NCI-H748 treated with DMSO at 0.1 percent for 48 hours (cell line): ENCODE results near the gene MEAK7.
A peak's percentile ranks its signal among the peaks of the same experiment; 100 is the strongest.

Source experiments
- DNase-seq: peaks from one replicate; lab custom pipeline; 2025; lab: John Stamatoyannopoulos, UW

The MEAK7 gene

DNA sequence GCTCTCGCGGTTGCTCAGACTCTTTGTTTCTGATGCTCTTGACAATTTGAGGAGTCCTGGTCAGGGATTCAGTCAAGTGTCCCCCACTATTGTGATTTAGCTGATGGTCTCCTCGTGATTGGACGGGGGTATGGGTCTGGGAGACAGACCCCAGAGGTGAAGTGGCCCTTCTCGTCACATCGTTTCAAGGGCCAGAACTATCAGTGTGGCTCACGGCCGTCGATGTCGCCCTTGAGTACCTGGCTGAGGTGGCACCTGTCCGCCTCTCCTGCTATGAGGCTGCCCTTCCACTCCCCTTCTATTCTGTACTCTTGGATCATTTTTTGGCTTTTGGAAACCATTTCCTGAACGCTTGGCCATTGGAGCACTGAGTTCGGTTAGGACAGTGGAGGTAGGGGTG is 7.4 kb upstream of the MEAK7 start:
- no peak for DNase-seq

DNA sequence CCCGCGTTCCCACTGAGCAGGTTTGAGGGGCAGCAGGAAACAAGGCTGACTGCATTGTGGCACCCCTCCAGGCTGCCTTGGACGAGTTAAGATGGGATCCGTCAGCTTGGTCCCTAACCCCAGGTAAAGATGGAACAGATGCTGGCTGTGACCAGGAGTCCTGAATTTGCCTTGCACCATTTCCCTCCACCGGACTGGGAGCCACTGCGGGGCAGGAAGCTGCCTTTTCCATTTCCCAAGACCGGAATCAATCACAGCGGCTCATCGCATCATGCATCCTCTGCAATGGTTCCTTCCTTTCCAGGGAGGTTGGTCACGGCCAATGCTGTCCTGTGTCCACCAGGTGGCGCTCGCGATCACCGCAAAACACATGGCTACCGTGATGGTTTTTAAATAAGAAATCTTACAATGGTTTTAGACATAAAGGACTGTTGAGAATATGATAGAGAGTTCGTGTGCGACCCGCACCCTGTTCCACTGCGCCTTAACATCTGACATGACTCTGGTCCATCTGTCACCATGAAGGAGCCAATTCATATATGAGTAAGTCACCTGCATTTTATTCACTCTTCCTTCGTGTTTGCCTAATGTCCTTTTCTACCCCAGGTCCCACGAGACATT is 6.8 kb upstream of the MEAK7 start:
- DNase-seq: peak; percentile 66

DNA sequence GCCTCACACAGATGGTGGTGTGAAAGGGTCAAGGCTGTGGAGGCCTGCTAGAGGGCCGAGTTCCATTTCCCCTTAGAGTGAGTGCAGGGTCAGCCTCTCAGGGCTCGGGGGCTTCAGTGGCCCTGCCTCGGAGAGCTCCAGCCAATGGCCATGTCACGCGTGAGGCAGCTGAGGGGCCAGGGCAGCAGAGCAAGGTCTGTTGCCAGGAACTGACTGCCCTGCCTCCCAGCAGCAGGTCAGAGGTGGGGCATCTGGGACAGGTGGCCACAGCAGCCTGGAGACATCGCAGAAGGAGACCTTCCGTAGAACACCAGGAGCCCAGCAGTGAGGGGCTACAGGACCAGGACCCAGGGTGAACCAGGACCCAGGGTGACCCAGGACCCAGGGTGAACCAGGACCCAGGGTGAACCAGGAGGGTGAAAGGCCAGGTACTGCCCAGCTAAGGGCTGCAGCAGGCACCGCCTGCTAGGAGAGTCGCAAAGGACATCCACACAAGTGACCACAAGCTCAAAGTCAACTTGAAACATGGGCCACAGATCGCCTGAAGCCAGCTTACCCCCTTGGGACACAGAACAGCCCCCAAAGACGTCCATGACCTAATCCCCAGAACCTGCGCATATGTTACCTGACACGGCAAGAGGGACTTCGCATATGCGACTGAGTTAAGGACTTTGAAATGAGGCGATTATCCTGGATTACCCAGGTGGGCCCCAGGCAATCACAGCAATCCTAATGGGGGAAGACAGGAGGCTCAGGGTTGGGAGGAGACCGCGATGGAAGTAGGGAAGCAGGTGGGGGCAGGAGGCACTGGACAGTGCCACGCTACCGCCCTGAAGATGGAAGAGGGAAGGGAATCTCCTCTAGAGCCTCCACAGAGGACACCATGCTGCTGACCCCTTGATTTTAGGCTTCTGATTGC is 4.8 kb upstream of the MEAK7 start:
- no peak for DNase-seq

DNA sequence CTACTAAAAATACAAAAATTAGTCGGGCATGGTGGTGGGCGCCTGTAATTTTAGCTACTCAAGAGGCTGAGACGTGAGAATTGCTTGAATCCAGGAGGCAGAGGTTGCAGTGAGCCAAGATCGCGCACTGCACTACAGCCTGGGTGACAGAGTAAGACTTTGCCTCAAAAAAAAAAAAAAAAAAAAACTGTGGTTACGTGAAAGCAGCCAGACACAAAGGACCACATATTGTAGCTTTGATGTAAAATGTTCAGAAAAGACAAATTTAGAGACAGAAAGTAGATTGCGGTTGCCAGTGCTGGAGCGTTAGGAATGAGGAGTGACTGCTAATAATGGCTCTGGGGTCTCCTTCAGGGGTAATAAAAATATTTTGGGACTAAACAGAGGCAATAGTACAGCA is 4.0 kb upstream of the MEAK7 start:
- DNase-seq: no peak

DNA sequence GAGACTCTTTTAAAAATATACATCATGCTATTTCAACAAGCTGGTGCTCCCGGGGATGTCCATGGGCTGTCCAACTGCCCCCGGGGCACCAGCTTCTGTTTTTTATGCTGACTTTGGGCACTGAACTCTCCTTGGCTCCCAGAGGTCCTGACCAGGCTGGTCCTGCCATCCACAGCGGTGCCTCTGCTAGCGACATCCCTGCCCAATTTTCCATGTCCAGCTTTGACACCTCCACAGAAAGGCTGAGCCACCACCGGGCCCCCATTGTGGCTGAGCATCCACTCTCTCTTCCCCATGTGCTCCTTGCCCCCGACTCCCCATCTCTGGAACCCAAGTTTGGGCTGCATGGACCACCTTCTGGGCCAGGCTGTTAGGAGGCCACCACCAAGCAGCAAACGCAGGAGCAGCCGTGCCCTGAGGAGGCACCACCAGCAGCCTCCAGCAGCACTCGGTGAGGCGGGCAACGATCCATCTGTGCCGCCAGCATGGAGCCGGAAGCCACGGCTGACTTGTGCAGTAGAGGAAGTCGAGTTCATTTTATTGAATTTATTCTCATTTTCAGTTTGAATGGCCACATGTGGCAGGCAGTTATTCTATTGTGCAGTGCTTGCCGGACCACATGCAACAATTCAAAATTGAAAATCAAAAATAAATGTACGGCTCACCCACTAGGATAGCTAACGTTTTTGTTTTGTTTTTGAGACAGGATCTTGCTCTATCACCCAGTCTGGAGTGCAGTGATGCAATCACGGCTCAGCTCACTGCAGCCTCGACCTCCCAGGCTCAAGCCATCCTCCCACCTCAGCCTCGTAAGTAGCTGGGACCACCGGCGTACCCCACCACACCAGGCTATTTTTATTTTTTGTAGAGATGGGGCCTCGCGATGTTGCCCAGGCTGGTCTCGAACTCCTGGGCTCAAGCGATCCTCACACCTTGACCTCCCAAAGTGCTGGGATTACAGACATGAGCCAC is 2.8 kb upstream of the MEAK7 start:
- DNase-seq: no peak

DNA sequence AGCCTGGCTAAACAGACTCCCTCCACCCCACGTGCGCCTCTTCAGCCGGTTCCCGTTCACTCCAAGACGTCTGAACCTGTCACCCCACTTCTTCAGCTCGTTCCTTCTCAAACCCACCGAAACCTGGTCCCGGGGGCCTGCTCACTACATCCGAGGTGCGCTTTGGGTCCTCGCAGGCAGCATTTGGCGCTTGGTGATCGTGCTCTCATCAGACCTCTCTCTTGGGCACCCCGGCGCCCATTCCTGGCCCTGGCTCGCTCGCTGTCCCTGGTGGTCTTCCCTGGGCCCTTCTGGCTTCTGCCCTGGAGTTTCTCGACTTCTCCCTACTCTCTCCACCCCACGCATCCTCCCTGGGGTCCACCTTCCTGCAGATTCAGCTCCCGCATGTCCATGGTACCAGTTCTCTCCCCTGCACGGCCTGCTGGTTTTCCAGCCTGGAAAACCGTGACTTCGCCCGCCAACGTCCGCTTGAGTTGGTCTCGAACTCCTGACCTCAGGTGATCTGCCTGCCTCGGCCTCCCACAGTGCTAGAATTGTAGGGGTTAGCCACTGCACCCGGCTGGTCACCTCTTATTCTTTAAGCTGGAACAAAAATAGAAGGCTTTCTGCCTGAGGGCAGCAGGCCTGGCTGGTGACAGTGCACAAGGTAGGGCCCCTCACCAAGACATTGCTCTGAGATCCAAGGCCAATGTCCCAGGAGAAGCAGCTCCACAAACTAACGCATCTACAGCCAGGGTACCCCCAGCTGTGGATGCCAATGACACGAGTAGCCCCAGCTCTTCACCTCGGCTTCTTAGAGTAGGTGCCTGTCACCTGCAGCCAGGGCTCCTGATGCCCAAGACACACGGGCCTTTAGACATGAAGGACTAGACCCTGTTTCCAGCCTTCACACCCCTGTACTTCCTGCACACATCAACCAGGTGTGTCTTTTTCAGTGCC is 1.1 kb upstream of the MEAK7 start:
- DNase-seq: no peak

DNA sequence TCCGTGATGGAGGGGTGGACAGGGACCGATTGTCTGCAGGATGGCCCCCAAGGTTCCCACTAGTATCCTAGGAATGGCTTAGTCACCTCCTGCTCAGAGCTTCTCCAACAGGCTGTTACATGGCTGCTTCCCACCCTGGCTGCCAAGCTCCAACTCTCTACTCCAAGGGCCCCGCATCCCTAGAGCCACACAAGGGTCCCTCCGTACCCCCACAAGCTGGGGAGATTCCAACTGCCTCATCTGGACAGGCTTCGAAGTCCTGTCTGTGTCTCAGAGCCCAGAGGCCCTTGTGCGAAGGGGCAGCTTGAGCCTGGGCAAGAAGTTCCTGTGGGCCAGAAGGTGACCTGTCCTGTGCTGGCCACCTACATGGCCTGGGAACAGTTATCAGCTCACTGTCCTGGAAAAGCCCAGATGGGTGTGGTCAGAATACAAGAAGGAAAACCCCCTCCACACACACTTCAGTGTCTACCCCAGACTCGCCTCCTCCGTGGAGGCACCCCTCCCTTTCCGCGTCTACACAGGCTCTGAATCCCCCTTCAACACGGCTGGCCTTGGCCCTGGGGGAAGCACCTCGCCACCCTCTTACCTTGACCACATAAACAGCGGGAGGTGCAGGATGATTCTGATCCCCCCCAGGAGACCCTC is 586 bp downstream of the MEAK7 start:
- no peak for DNase-seq

DNA sequence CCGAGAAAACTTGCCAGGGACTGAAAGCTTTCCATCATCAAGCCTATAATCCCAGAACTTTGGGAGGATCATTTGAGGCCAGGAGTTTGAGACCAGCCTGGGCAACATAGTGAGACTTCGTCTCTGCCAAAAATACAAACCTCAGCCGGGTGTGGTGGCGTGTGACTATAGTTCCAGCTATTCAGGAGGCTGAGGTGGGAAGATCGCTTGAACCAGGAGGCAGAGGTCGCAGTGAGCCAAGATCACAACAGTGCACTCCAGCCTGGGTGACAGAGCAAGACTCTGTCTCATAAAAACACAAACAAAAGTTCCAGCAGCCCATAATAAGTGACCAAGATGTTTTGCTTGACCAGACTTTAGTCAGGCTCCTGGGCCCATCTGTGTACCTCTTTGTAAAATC is 1.9 kb downstream of the MEAK7 start:
- DNase-seq: no peak

DNA sequence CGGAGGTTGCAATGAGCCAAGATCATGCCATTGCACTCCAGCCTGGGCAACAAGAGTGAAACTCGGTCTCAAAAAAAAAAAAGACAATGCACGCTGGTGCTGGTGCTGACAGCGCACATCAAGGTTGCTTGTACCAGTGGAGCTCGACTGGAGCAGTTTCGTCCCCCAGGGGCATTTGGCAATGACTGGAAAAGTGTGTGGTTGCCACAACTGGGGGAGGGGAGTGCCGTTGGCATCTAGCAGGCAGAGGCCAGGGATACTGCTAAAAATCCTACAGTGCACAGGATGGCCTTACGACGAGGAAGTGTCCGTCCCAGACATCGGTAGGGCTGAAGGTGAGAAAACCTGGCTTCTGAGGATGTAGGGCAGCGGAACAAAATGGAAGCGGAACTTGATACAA is 2.4 kb downstream of the MEAK7 start:
- DNase-seq: no peak

DNA sequence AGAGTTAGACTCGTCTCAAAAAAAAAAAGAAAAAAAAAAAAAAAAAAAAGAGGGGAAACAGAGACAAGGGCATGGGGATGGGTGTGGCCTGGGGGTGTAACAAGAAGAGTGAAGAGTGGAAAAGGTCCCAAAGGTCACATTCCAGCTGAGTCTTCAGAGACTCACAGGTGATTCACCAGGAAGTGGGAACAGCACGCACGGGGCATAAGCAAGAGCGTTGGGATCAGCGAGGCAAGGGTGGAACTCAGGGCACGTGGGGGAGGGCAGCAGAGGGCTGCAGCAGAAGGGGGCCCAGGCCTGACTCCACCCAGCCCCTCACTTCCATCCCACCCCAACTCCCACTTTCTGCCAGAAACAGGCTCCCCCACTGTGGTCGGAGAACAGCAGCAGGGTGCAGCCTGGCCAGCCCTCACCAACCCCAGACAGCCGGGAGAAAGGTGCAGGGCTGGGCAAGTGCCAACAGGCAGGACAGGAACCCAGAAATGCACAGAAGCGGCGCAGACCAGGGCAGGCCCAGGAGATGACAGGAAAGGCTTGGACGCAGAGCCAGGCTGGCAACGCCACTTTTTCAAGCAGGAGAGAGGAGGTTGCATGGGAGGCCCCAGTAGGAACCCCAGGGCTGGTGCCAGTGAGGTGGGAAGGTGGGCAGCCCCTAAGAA is 3.3 kb downstream of the MEAK7 start:
- DNase-seq: no peak

DNA sequence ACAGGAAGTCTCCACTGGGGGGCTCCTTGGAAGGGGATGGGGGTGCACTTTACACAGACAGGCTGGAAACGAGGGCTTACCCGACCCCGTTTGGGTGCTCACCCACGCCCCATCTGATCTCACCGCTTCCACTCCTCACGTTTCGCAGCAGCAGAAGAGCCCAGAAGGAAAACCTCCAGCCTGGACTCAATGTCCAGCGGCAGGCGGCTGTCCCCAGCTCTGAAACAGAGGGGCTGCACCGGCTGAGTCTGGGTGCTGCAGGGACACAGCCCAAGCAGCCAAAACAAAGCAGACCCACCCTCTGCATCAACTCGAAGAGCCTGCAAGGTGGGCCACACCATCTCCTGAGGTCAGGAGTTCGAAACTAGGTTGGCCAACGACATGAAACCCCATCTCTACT is 3.9 kb downstream of the MEAK7 start:
- no peak for DNase-seq

DNA sequence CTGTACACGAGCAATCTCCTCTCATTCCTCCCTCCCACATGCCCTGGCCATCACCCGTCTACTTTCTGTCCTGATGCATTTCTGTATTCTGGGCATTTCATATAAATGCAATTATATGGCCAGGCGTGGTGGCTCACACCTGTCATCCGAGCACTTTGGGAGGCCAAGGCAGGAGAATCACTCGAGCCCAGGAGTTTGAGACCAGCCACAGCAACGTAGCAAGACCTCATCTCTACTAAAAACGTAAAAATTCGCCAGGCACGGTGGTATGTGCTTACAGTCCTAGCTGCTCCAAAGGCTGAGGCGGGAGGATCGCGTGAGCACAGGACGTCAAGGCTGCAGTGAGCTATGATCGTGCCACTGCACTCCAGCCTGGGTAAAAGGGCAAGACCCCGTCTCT is 4.8 kb downstream of the MEAK7 start:
- DNase-seq: no peak

DNA sequence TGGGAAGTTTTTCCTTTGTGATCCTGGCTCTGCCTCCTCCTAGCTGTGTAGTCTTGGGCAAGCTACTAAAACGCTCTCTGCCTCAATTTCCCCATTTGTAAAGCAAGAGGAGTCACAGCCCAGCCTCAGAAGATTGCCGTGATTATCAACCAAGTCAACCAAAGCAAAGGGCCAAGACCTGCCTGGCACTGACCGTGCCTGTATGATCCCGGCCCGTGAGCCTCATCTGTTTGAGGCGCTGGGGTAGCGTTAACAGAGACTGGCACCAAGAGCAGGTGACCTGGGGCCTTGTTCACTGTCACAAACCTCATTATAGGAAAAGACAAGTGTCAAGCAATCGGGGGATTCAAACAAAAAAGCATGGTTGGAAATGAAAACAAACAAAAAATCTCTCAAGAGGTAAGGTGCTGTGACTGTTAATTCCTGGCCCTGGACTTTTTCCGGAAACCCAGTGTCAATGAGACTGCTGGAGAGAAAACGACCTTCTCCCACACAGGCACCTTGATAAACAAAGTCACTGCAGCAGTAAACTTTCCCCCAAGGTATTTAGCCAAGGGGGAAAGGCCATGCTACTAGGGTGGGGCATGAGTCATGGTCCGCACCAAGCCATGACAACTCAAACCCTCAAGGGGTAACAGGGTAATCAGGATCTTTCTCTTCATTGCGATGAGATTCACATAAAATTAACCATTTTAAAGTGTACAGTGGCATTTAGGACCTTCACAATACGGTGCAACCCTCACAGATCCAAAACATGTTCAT is 5.4 kb downstream of the MEAK7 start:
- no peak for DNase-seq

DNA sequence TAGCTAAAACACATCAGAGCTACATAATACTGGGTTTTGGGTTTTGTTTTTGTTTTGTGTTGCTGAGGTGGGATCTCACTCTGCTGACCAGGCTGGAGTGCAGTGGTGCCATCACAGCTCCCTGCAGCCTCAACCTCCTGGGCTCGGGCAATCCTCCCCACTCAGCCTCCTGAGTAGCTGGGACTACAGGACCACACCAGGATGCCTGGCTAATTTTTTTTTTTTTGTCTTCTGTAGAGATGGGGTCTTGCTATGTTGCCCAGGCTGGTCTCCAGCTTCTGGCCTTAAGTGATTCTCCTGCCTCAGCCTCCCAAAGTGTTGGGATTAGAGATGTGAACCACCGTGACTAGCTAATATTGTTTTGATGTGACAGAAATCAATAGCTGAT is 6.2 kb downstream of the MEAK7 start:
- DNase-seq: no peak

DNA sequence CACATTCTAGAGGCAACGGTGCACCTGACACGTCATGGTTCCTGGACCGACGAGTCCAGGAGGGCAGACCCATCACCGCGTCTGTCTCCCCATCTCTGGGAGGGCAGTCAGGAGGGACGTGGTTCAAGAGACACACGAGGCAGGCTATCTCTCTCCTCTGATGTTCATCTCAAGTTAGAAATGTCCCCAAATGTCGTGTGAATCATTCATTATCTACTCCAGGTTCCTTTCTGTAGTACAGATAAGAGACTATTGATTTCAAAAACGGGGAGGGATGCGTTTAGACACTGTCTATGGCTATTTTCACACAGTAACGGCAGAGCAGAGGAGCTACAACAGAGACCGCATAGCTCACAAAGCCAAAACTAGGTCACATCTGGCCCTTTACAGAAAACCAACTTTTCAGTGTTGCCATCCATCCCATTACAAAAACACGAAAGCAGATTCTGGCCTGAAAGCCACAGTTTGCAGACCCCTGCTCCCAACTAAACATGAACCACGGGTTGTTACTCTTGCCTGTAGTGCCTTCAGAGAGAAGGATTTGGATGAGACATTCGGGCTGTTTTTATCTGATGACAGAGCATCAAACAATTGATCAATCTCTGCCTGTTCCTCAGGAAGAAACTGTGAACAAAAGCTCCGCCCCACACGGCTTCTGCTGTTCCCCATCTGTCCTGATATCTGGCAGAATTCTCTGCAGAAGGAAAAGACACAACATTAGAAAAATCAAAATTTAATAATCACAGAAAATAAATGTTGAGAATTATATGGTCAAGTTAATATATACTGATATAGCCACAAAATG is 6.8 kb downstream of the MEAK7 start:
- DNase-seq: no peak

DNA sequence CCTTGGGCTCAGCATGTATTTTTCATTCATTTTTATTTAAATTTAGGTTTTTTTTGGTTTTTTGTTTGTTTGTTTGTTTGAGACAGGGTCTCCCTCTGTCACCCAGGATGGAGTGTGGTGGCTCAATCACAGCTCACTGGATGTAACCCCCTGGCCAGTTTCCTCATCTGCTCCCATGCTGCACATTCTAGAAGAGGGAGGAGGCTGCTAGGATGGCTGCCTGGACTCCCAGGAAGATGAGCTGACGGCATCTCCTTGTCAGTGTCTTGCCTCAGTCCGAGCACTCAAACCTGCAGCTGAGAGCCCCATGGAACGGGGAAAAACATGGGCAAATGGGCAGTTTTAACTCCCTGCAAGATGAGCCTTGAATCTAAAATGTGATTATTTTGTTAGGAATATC is 7.5 kb downstream of the MEAK7 start:
- no peak for DNase-seq

DNA sequence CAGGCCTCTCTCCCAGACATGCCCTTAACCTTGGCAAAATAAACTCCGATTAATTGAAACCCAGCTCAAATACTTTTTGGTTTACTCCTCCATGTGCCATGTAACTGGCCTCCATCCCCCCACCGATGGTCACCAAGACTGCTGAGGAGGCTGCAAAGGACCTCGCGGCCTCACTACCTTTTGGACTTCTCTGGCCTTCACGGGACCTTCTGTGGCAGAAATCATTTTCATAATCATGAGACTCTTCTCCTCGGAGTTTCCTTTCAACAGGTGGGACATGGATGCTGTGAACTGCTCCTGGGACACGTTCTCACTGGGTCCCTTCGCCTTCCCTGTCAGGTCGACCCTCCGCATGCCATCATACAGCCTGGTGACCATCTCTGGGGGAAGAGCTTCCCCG is 9.0 kb downstream of the MEAK7 start:
- no peak for DNase-seq

DNA sequence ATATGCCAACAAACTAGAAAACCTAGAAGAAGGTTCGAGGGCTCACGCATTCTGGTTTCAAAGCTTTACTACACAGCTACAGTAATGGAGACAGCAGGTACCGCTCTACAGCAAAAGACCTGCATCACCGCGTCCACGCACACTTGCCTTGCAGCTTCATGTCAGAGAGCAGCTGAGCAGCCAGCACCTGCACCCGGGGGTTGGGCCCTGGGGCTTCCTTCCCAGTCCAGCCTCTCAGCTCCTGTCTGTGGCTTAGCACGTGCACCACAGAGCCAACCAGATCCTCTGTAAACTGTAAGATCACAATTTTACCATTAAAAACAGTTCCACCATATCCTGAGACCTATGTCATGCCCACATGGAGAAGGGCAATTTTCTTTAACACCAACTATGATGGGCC is 15.3 kb downstream of the MEAK7 start:
- no peak for DNase-seq

DNA sequence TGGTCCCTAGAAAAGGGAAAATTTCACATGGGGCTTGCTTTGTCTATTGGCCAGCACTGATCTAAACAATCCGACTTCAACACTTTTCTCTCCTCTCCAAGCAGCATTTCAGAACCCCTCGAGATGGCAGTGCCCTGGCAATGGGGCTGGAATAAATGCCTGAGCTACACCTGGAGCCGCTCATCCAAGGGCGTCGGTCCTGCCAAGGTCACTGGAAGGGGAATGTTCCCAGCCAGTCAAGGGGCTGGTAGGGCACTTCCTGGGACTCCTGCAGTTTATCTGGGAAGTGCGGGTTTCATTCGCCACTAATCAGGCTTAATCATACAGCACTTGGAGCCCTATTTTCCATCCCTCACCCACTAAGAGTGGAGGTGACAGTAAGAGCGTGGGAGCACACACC is 17.1 kb downstream of the MEAK7 start:
- no peak for DNase-seq
